GM12892 (cell line): ENCODE results near the gene MEX3D.

Experiments
- DNase-seq: peaks from one replicate; pipeline ENCODE4 v3.0.0; 2011; ENCODE audit not compliant: insufficient read length
- FAIRE-seq: peaks from 2 replicates; lab custom pipeline; 2011; peaks lifted over from hg19 to GRCh38; lab: Jason Lieb, UNC
- POLR2A ChIP-seq: IDR thresholded peaks from 2 replicates; pipeline ENCODE4 v1.6.1; 2011; ENCODE audit warnings: low read depth, low read length, control low read depth
- POLR2AphosphoS5 ChIP-seq: IDR thresholded peaks from 2 replicates; pipeline ENCODE4 v1.6.1; 2011; ENCODE audit warnings: low read depth, low read length, control low read depth
- TAF1 ChIP-seq: IDR thresholded peaks from 2 replicates; pipeline ENCODE4 v1.6.1; 2011; ENCODE audit warnings: low read depth, mild to moderate bottlenecking, control low read depth, low read length, borderline replicate concordance

Gene MEX3D

GRCh38 chr19:1592024-1592754 lies 24.1 kb upstream of the MEX3D start:
- DNase-seq (peak; percentile 98), FAIRE-seq (peak; percentile 98)
- TF ChIP-seq POLR2A (peak; percentile 96), POLR2AphosphoS5 (peak; percentile 85; the same call in 1 of the 2 replicates), TAF1 (peak; percentile 89)

- TF ChIP-seq TAF1, result no peak
- no peak; the same call in 1 of the 2 replicates for TF ChIP-seq POLR2AphosphoS5
- no peak for TF ChIP-seq POLR2A
- DNase-seq (no peak), FAIRE-seq (no peak)
Measured at GRCh38 chr19:1591421-1592023, 23.4 kb upstream of the MEX3D start.

GRCh38 chr19:1590641-1591397 lies 22.7 kb upstream of the MEX3D start:
- TF ChIP-seq TAF1 (no peak), POLR2AphosphoS5 (no peak; the same call in none of the 2 replicates)
- FAIRE-seq, result peak; percentile 68
- DNase-seq, result no peak

GRCh38 chr19:1587872-1588271 lies 19.7 kb upstream of the MEX3D start:
- DNase-seq (no peak), FAIRE-seq (no peak)
- TF ChIP-seq POLR2A, result no peak
- TF ChIP-seq TAF1, result no peak
- no peak for TF ChIP-seq POLR2AphosphoS5

GRCh38 chr19:1585243-1585580 lies 17.1 kb upstream of the MEX3D start:
- DNase-seq, result no peak
- no peak for FAIRE-seq
- no peak for TF ChIP-seq POLR2AphosphoS5
- TF ChIP-seq TAF1, result no peak
- TF ChIP-seq POLR2A, result no peak

- no peak for FAIRE-seq
- DNase-seq, result no peak
- TF ChIP-seq POLR2A (no peak), POLR2AphosphoS5 (no peak)
Measured at GRCh38 chr19:1584500-1585242, 16.5 kb upstream of the MEX3D start.

- FAIRE-seq (no peak), DNase-seq (no peak)
- TF ChIP-seq POLR2A (no peak), TAF1 (no peak), POLR2AphosphoS5 (no peak)
Measured at GRCh38 chr19:1582201-1582600, 14.1 kb upstream of the MEX3D start.

GRCh38 chr19:1580957-1581356 lies 12.8 kb upstream of the MEX3D start:
- TF ChIP-seq TAF1, result no peak
- no peak for TF ChIP-seq POLR2A
- no peak for TF ChIP-seq POLR2AphosphoS5
- no peak for FAIRE-seq
- no peak for DNase-seq

- FAIRE-seq (no peak), DNase-seq (no peak)
- no peak for TF ChIP-seq POLR2AphosphoS5
- TF ChIP-seq POLR2A, result no peak
- no peak for TF ChIP-seq TAF1
Measured at GRCh38 chr19:1580382-1580781, 12.3 kb upstream of the MEX3D start.

- DNase-seq (no peak), FAIRE-seq (no peak)
- TF ChIP-seq POLR2A (no peak), TAF1 (no peak), POLR2AphosphoS5 (no peak)
Measured at GRCh38 chr19:1579222-1579621, 11.1 kb upstream of the MEX3D start.
